Right cardiac atrium (tissue), 5 donors: ENCODE results near the gene STIM1. TPM values are rescaled to one million over a fixed set of nuclear protein-coding genes. Genes with fewer than 3 reads are reported as not detected.

ENCODE experiments used
- ATAC-seq, 2 donors: fragments of 200-7000 bp; cut with Tn5 transposase; one replicate each; pipeline versions ENCODE4 v1.8.0 to v1.9.1; 2020; ENCODE audit warnings: moderate library complexity in 2 of 2, mild to moderate bottlenecking in 1 of 2
- DNase-seq, 3 donors: peaks; one replicate each; pipeline ENCODE4 v3.0.0-alpha.2; 2020
- H3K27ac ChIP-seq: one replicate; pipeline ENCODE4 v1.5.1; 2013; ENCODE audit warnings: mild to moderate bottlenecking, low read length, control low read depth, moderate library complexity
- H3K27me3 ChIP-seq: one replicate; pipeline ENCODE4 v1.6.1; 2013; ENCODE audit not compliant: control insufficient read depth, insufficient read depth
- H3K4me1 ChIP-seq: one replicate; pipeline ENCODE4 v1.6.1; 2013; ENCODE audit warnings: low read length; ENCODE audit not compliant: control insufficient read depth, insufficient read depth
- H3K4me3 ChIP-seq: one replicate; pipeline ENCODE4 v1.5.1; 2013; ENCODE audit warnings: low read length, control low read depth
- H3K9me3 ChIP-seq: one replicate; pipeline ENCODE4 v1.6.1; 2013; ENCODE audit warnings: low read length; ENCODE audit not compliant: control insufficient read depth
- WGBS: extraction: QIAGEN DNeasy Blood & Tissue Kit; methylation state at CpG from one replicate; pipeline ENCODE4 v1.1.7; 2013; 5-methylcytosine and 5-hydroxymethylcytosine counted together
- intact Hi-C, 4 donors: fragments of 100-400 bp; cut with DNase I; formaldehyde crosslinking; loops; one replicate each; pipeline versions ENCODE4 v1.11.0 to v1.14.0; 2022 to 2023
- polyA plus RNA-seq: library from polyadenylated mRNA; stranded (reverse); fragments of 200-250 nt; gene quantifications from one replicate; pipeline ENCODE4 v1.2.3, GENCODE V29; 2013
- total RNA-seq, 4 donors: library from RNA; stranded (reverse); fragmentation: NEBNext Ultra II Directional; extraction: Animal tissue kit (Norgen Biotek cat#: 25700); gene quantifications; one replicate each; pipeline ENCODE4 v1.2.1, GENCODE V29; 2021
- donor health status: healthy with polysubstance abuse.
- donor health status: DM: no; HTN: yes; CAD: no.
- donor health status: DM: no; HTN: no; CAD: no.
- donor health status: DM: no; HTN: yes; CAD: no; lungs with severe emphysema.
- donor health status: DM: yes; HTN: yes; CAD: no.

The STIM1 gene
- total and polyA plus RNA-seq, 5 donors: 10.8 to 19.3 (median 15.8) TPM

- Histone ChIP-seq H3K4me1 (peaks cover 2% of the 10 kb centered on the region), H3K27me3 (no peaks in the 10 kb centered on the region), H3K4me3 (no peak overlapping the region), H3K27ac (no peak overlapping the region), H3K9me3 (no peaks in the 10 kb centered on the region)
- intact Hi-C loops: no loop called here
- WGBS: 96% methylated on average over 2 of the region's 2 CpGs
- DNase-seq (no peak), ATAC-seq (no peak)
Measured at GRCh38 chr11:3964056-3964455, 108.6 kb downstream of the STIM1 start.

GRCh38 chr11:3964935-3965604 is 109.6 kb downstream of the STIM1 start:
- 98% methylated on average over 1 of the region's 1 CpG for WGBS
- intact Hi-C loops: no loop called here
- no peak for DNase-seq
- ATAC-seq: no peak
- Histone ChIP-seq H3K27me3 (no peaks in the 10 kb centered on the region), H3K4me3 (no peak overlapping the region), H3K9me3 (no peaks in the 10 kb centered on the region), H3K4me1 (peaks cover 2% of the 10 kb centered on the region), H3K27ac (no peak overlapping the region)

GRCh38 chr11:3967695-3968094 is 112.2 kb downstream of the STIM1 start:
- Histone ChIP-seq H3K4me1 (no peaks in the 10 kb centered on the region), H3K27me3 (no peaks in the 10 kb centered on the region), H3K27ac (no peak overlapping the region), H3K9me3 (no peaks in the 10 kb centered on the region), H3K4me3 (no peak overlapping the region)
- intact Hi-C loops: no loop called here
- DNase-seq (no peak), ATAC-seq (no peak)

GRCh38 chr11:3969200-3969599 is 113.7 kb downstream of the STIM1 start:
- no peak for DNase-seq
- Histone ChIP-seq H3K4me3 (no peak overlapping the region), H3K27me3 (no peaks in the 10 kb centered on the region), H3K27ac (no peak overlapping the region), H3K4me1 (no peaks in the 10 kb centered on the region), H3K9me3 (no peaks in the 10 kb centered on the region)
- WGBS: 97% methylated on average over 3 of the region's 3 CpGs
- no peak for ATAC-seq
- intact Hi-C loops: no loop called here

- intact Hi-C loops: no loop called here
- DNase-seq (no peak), ATAC-seq (no peak)
- 91% methylated on average over 1 of the region's 1 CpG for WGBS
- Histone ChIP-seq H3K4me3 (no peak overlapping the region), H3K27me3 (no peaks in the 10 kb centered on the region), H3K27ac (no peak overlapping the region), H3K4me1 (no peaks in the 10 kb centered on the region), H3K9me3 (no peaks in the 10 kb centered on the region)
Measured at GRCh38 chr11:3969613-3970012, 114.1 kb downstream of the STIM1 start.

GRCh38 chr11:3970108-3970507 is 114.6 kb downstream of the STIM1 start:
- no peaks in the 10 kb centered on the region for H3K9me3 ChIP-seq
- no peak for DNase-seq
- H3K27me3 ChIP-seq: no peaks in the 10 kb centered on the region
- no peaks in the 10 kb centered on the region for H3K4me1 ChIP-seq
- H3K27ac ChIP-seq: no peak overlapping the region
- no peak for ATAC-seq
- H3K4me3 ChIP-seq: no peak overlapping the region
- intact Hi-C loops: no loop called here
- over 99% methylated on average over 2 of the region's 2 CpGs for WGBS

GRCh38 chr11:3971756-3972404 is 116.4 kb downstream of the STIM1 start:
- 88% methylated on average over 2 of the region's 2 CpGs for WGBS
- H3K4me1 ChIP-seq: no peaks in the 10 kb centered on the region
- no peaks in the 10 kb centered on the region for H3K27me3 ChIP-seq
- intact Hi-C loops: no loop called here
- H3K4me3 ChIP-seq: no peak overlapping the region
- DNase-seq (no peak), ATAC-seq (no peak)
- no peaks in the 10 kb centered on the region for H3K9me3 ChIP-seq
- no peak overlapping the region for H3K27ac ChIP-seq

GRCh38 chr11:3972431-3972830 is 117.0 kb downstream of the STIM1 start:
- H3K9me3 ChIP-seq: no peaks in the 10 kb centered on the region
- no peaks in the 10 kb centered on the region for H3K4me1 ChIP-seq
- no peak overlapping the region for H3K27ac ChIP-seq
- no peak for ATAC-seq
- DNase-seq: no peak
- no peaks in the 10 kb centered on the region for H3K27me3 ChIP-seq
- intact Hi-C loops: no loop called here
- 68% methylated on average over 1 of the region's 1 CpG for WGBS
- H3K4me3 ChIP-seq: no peak overlapping the region

- WGBS: 94% methylated on average over 1 of the region's 1 CpG
- no peaks in the 10 kb centered on the region for H3K9me3 ChIP-seq
- no peak overlapping the region for H3K27ac ChIP-seq
- H3K27me3 ChIP-seq: no peaks in the 10 kb centered on the region
- H3K4me3 ChIP-seq: no peak overlapping the region
- no peak for ATAC-seq
- no peak for DNase-seq
- H3K4me1 ChIP-seq: no peaks in the 10 kb centered on the region
- intact Hi-C loops: no loop called here
Measured at GRCh38 chr11:3977078-3977477, 121.6 kb downstream of the STIM1 start.

GRCh38 chr11:3981084-3981633 is 125.7 kb downstream of the STIM1 start:
- intact Hi-C loops: no loop called here
- DNase-seq (peak in 1 of 3 donors; percentile 26), ATAC-seq (no peak)
- H3K4me1 ChIP-seq: no peaks in the 10 kb centered on the region
- no peaks in the 10 kb centered on the region for H3K9me3 ChIP-seq
- 78% methylated on average over 9 of the region's 9 CpGs for WGBS
- H3K4me3 ChIP-seq: no peak overlapping the region
- H3K27ac ChIP-seq: no peak overlapping the region
- no peaks in the 10 kb centered on the region for H3K27me3 ChIP-seq

GRCh38 chr11:3982431-3982830 is 127.0 kb downstream of the STIM1 start:
- H3K4me1 ChIP-seq: no peaks in the 10 kb centered on the region
- 93% methylated on average over 2 of the region's 2 CpGs for WGBS

More at GRCh38 chr11:3982431-3982830, 127.0 kb downstream of the STIM1 start:
- Histone ChIP-seq H3K9me3 (no peaks in the 10 kb centered on the region), H3K27ac (no peak overlapping the region), H3K4me3 (no peak overlapping the region), H3K27me3 (no peaks in the 10 kb centered on the region)
- ATAC-seq (no peak), DNase-seq (no peak)
- intact Hi-C loops: no loop called here
